ENCODE data around the gene GIGYF2.

GIGYF2 gene

DNA sequence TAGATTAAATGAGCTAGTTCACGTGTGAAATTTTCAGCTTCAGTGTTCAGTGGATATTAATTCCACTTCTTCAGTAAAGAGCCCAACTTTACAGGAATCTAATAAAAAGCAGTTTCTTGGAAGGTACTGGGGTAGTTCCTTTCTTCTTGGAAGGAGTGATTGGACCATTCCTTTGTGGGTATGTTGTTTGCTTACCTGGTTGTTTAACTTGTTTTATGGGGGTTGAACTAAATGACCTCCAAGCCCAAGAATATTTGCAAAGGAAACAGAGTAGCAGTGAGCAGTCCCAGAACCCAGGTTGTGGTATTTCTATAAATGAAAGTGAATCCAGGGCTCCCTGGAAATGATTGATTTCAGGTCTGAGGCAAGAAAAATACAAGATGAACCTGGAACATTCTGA lies 47.8 kb downstream of the GIGYF2 start:
- in situ Hi-C loops (cut with MboI; ENCODE audit: low sequenced_read_pairs, unreplicated experiment) = no loop called here
- TF ChIP-seq, protein P1, sequence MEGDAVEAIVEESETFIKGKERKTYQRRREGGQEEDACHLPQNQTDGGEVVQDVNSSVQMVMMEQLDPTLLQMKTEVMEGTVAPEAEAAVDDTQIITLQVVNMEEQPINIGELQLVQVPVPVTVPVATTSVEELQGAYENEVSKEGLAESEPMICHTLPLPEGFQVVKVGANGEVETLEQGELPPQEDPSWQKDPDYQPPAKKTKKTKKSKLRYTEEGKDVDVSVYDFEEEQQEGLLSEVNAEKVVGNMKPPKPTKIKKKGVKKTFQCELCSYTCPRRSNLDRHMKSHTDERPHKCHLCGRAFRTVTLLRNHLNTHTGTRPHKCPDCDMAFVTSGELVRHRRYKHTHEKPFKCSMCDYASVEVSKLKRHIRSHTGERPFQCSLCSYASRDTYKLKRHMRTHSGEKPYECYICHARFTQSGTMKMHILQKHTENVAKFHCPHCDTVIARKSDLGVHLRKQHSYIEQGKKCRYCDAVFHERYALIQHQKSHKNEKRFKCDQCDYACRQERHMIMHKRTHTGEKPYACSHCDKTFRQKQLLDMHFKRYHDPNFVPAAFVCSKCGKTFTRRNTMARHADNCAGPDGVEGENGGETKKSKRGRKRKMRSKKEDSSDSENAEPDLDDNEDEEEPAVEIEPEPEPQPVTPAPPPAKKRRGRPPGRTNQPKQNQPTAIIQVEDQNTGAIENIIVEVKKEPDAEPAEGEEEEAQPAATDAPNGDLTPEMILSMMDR (IDR thresholded peaks at IDR 0.05; ENCODE audit: borderline replicate concordance, control extremely low read depth, extremely low read depth, insufficient read depth, missing control alignments) = no peak
- no peak for DNase-seq (ENCODE audit: low spot score)

DNA sequence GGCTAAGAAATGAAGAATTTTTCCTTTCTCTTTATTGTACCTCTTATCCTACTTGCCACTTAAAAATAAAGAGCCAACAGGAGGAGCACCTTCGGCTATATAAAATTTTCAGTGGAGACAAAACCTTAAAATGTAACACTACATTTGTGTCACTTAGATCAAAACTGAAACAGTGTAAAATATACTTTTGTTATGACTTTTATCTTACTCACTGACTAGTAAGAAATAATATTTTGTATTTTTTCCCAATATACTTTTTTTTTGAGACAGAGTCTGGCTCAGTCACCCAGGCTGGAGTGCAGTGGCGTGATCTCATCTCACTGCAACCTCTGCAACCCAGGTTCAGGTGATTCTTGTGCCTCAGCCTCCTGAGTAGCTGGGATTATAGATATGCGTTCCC lies 50.9 kb downstream of the GIGYF2 start:
- TF ChIP-seq, protein P1 (IDR thresholded peaks at IDR 0.05; ENCODE audit: borderline replicate concordance, control extremely low read depth, extremely low read depth, insufficient read depth, missing control alignments) = no peak
- no peak for DNase-seq (ENCODE audit: low spot score)
- in situ Hi-C loops (cut with MboI; ENCODE audit: low sequenced_read_pairs, unreplicated experiment) = no loop called here

DNA sequence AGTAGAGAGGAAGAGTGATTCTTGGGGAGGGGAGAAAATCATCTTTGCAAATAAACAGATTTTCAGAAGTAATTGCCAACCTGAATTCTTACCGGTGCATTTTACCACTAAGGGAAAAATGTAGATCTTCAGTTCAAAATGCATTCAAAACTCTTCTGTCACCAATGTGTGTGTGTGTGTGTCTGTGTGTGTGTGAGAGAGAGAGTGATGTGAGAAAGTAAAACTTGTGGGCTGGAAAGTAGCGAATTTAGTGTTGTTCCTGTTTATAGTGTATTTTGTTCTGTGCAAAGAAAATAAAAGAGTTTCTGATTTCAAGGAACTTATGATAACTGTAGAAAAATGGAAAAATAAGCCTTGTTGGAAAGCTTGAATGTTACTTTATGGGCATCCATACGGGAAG lies 52.2 kb downstream of the GIGYF2 start:
- in situ Hi-C loops (cut with MboI; ENCODE audit: low sequenced_read_pairs, unreplicated experiment) = no loop called here

DNA sequence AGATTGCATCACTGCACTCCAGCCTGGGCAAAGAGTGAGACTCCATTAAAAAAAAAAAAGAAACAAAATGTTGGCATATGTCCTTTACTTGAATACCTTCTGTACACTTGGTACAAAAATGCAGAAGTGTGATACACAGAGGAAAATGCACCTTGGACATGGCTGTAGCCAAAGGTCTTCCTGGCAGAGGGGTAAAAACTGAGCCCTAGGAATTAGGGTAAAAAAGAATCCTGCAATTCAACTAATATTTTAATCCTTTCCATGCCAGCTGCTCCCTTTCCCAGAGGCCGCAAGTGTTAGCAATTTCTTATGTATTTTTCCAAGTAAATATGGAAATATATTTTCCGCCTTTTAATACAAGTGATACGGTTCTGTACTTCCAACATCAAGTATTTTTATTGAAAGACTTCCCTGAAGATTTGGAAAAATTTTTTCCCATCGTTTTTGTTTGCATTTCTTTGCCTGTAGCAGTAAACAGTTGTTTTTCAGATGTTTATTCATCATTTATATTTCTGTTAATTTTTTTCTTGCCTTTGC lies 53.1 kb downstream of the GIGYF2 start:
- no peak for DNase-seq (ENCODE audit: low spot score)
- TF ChIP-seq, protein P1 (IDR thresholded peaks at IDR 0.05; ENCODE audit: borderline replicate concordance, control extremely low read depth, extremely low read depth, insufficient read depth, missing control alignments) = no peak
- in situ Hi-C loops (cut with MboI; ENCODE audit: low sequenced_read_pairs, unreplicated experiment) = no loop called here

More for the DNA sequence above, 52.2 kb downstream of the GIGYF2 start:
- TF ChIP-seq, protein P1 (IDR thresholded peaks at IDR 0.05; ENCODE audit: borderline replicate concordance, control extremely low read depth, extremely low read depth, insufficient read depth, missing control alignments) = no peak
- no peak for DNase-seq (ENCODE audit: low spot score)

DNA sequence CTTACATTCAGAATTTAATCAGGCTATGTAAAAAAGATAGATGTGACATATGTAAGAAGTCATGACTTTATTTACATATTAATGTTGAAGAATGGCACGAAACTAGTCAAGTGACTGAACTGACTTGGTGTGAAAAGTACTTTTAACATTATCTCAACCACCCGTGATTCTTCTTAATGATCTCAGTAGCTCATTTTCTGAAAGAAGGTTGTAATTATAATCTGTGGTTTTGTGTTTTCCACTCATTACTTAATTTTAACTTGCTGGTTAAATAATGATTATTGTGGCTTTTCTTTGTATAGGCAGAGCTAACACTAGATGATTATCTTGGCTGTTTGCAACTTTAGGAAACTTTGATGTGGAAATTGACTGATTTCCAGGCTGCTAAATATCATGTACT lies 60.8 kb downstream of the GIGYF2 start:
- TF ChIP-seq, protein P1 (IDR thresholded peaks at IDR 0.05; ENCODE audit: borderline replicate concordance, control extremely low read depth, extremely low read depth, insufficient read depth, missing control alignments) = no peak
- in situ Hi-C loops (cut with MboI; ENCODE audit: low sequenced_read_pairs, unreplicated experiment) = no loop called here
- no peak for DNase-seq (ENCODE audit: low spot score)

DNA sequence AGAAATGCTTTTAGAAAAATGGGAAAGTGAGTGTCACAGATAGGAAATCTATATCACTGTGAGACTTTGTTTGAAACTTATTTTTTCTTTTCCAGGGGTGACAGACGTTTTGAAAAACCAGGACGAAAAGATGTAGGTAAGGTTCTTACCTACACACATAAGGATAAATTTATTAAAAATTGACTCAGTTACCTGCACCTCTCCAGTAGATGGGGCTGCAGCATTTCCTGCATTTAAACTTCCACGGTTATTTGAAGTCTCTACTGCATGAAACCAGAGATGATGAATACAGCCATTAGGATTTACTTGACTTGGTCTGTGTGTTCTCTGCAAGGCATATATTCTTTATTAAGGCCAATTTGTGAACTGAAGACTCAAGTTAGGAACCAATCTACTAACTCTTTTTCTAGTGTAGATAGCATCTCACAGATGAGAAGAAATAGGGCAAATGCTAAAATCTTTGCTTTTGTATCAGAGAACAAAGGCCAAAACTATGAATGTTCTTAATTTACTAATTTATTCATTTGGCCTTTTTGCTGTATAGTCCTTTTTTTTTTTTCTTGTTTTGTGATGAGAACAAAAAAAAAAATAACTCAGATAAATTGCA lies 64.3 kb downstream of the GIGYF2 start:
- in situ Hi-C loops (cut with MboI; ENCODE audit: low sequenced_read_pairs, unreplicated experiment) = no loop called here
- TF ChIP-seq, protein P1 (IDR thresholded peaks at IDR 0.05; ENCODE audit: borderline replicate concordance, control extremely low read depth, extremely low read depth, insufficient read depth, missing control alignments) = peak; percentile 15
- DNase-seq (ENCODE audit: low spot score) = peak; percentile 32

Data from GM13976 (cell line).